GM10266 (cell line): ENCODE measurements around the gene FREY1.

Source experiments
- DNase-seq: peaks from one replicate; pipeline ENCODE4 v3.0.0; 2012; ENCODE audit errors: extremely low spot score
- TF ChIP-seq, protein P1 (sequence below): IDR thresholded peaks from 2 replicates; pipeline ENCODE4 v1.5.1; 2012; ENCODE audit warnings: mild to moderate bottlenecking, low read depth; ENCODE audit not compliant: control insufficient read depth, insufficient read depth; ENCODE audit errors: missing control alignments

Gene FREY1

DNA sequence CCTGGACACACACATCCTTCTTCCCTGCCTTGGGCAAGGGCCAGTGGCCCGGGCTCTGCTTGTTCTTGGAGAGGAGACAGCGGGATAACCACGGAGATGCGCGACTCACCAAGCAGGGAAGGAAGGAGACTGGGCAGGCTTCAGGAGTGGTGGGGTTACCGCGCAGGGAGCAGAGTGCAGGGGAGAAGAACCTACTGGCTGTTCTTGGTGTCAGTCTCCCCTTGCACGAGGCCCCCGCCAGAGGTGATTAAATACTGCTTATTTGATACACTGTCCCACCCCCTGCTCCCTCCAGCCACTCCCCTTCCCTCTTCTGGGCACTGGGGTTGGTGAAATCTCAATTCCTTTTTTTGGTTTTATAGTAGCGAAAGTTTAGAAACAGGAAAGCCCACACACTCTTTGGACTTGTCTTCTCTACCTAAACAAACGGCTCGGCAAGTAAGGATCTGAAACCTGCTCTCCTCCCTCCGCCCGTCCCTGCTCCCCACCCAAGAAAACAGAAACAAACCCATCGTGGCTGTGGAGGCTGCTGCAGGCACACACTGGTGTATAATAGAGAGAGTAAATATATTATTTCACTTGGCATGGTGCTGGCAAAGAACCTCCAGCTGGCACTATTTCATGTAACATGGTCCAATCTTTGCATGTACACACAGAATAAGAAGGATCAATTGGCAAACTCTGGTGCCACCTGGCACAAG, 26.2 kb upstream of the FREY1 start:
- TF ChIP-seq, protein P1, sequence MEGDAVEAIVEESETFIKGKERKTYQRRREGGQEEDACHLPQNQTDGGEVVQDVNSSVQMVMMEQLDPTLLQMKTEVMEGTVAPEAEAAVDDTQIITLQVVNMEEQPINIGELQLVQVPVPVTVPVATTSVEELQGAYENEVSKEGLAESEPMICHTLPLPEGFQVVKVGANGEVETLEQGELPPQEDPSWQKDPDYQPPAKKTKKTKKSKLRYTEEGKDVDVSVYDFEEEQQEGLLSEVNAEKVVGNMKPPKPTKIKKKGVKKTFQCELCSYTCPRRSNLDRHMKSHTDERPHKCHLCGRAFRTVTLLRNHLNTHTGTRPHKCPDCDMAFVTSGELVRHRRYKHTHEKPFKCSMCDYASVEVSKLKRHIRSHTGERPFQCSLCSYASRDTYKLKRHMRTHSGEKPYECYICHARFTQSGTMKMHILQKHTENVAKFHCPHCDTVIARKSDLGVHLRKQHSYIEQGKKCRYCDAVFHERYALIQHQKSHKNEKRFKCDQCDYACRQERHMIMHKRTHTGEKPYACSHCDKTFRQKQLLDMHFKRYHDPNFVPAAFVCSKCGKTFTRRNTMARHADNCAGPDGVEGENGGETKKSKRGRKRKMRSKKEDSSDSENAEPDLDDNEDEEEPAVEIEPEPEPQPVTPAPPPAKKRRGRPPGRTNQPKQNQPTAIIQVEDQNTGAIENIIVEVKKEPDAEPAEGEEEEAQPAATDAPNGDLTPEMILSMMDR = no peak
- no peak for DNase-seq

DNA sequence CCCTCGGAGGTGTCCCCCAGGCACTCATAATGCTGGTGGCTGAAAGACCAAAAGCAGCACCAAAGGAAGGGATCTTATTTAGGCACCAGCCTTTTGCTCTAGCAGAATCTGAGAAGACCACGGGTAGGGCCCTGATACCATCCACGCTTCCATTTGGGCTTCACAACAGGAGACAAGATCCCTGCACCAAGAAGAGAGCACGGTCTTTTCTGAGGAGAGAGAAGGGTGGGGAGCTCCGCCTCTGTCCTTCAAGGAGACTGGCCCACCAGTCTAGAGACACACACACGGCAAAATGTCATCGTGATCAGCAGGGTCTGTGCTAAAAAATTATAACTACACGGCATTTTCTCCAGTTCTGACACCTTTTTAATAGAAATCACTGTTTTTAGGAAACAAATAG, 25.1 kb upstream of the FREY1 start:
- DNase-seq = no peak
- TF ChIP-seq, protein P1 = no peak

DNA sequence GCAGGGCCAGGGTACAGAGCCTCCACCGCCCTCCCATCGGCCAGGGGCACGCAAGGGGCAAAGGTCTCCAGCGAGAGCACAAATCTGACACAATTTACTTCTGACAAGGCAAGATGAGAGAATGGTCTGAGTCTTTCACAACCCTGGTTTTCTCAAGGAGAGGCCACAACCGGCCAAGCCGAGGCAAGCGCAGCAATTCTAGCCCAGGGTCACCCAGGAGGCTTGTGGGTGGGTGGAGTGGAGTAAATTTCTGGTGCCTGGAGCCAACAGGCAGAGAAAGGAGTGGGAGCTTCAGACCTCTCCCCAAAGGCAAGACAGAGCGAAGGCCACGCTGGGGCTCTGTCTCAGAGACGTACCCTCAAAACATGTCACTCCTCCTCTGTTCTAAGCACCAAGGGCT, 24.7 kb upstream of the FREY1 start:
- TF ChIP-seq, protein P1 = no peak
- DNase-seq = no peak

DNA sequence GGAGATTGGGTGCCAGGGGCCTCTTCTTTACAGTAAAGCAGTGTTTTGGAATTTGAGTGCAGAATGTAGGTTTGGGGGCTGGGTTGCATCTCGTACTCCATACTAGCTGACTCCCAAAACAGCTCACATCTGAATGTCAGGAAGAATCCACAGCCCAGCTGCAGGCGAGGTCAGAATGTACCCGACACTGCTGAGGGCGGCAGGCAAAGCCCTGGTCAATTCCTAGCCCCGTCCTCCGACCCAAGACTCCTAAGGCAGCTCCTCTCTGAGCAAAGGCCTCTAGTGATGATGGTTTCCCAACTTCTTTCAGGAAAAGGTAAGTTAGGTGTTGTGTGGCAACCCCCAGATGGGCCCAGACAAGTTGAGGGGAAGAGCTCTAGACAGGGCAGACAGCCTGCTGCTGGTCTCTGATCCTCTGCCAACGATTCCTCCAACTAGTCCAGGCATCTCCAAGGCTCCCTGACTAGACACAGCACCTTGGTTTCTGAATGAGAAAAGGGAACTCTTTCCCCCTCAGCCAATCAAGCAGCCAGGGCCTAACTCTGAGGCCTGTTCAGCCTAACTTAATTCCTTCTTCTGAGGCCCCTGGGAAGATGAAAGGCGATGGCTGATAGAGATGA, 24.0 kb upstream of the FREY1 start:
- DNase-seq = no peak
- TF ChIP-seq, protein P1 = no peak

DNA sequence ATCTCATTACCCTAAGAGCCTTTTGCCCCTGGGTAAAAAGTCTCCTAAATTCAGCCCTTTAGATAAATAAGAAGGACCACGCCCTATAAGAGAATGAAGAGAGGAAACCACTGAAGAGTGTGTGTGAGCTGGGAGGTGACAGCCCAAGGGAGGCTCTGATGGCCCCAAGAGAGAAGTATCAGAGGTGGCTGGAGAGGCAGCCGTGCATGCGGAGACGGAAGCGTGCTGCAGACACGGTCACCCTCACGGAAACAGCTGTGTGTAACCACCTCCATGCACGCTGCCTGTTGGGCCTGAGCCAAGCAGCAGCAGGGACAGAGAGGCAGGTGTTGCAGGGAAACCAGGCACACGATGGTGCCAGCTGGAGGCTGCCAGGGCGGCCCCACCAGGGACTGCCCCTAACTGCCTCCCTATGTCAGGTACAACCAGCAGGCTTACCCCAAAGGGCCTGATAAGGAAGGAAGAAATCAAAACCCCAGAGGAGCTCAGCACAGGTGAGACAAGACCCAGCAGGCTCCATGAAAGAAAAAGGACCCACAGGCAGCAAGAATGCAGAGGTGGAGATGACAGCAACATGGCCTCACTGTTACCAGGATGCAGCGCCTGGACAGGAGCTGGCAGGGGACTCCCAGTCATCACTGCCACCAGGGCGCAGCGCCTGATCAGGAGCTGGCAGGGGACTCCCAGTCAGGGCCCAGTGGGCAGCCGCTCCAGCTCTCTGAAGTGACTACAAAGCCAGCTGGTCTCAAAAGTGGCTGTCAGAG, 23.1 kb upstream of the FREY1 start:
- DNase-seq = peak; percentile 88
- TF ChIP-seq, protein P1 = no peak

DNA sequence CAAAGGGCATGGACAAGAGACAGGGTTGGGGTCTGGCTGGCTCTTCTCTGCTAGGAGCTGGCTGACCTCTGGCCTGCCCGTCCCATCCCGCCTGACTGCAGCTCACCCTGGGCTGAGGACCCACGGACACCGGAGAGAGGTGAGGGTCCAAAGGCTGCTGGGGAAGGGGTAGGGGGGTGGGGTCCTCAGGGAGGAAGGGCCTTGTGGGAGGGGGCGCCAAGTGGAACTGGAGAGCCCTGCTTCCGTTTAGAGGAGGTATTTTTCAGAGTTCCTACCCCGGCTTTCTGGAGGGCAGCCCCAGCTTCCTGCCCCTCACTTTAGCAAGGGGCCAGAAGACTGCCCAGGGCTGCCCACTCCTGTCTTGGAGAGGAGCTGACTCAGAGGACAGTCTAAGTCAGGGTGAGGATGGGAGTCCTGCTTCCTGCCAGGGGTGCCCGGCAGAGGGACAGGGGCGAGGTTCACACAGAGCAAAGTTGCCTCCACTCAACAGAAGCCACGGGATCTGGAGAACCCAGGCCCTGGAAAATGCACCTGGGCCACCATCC, 22.5 kb upstream of the FREY1 start:
- TF ChIP-seq, protein P1 = no peak
- DNase-seq = no peak
